OCI-LY1 (cell line): ENCODE measurements around the gene OSTN.

ENCODE experiments used
- H2AFZ ChIP-seq: fragments of 200-600 bp; sonication (generic), shearing (Covaris generic); 2 replicates; pipeline ENCODE4 v1.6.0; 2014; ENCODE audit warnings: antibody characterized with exemption, mild to moderate bottlenecking, low read length
- H3F3A ChIP-seq: fragments of 200-600 bp; sonication (generic), shearing (Covaris generic); 2 replicates; pipeline ENCODE4 v1.6.0; 2014; ENCODE audit warnings: mild to moderate bottlenecking, antibody characterized with exemption, low read length, moderate library complexity; ENCODE audit not compliant: insufficient read depth
- H3K27ac ChIP-seq: fragments of 200-600 bp; sonication (generic); 2 replicates; pipeline ENCODE4 v1.5.1; 2014; ENCODE audit warnings: low read length, mixed run types, mild to moderate bottlenecking, low read depth; ENCODE audit not compliant: poor library complexity, severe bottlenecking
- H3K27me3 ChIP-seq: fragments of 200-600 bp; sonication (generic); 2 replicates; pipeline ENCODE4 v1.6.0; 2014; ENCODE audit warnings: antibody characterized with exemption, mild to moderate bottlenecking, low read length, moderate library complexity; ENCODE audit not compliant: insufficient read depth
- H3K36me3 ChIP-seq: fragments of 200-600 bp; sonication (generic); 2 replicates; pipeline ENCODE4 v1.6.1; 2014; ENCODE audit warnings: mild to moderate bottlenecking, antibody characterized with exemption, low read length, moderate library complexity, mixed read lengths; ENCODE audit not compliant: insufficient read depth
- H3K4me1 ChIP-seq: fragments of 200-600 bp; sonication (generic); 2 replicates; pipeline ENCODE4 v1.5.1; 2014; ENCODE audit warnings: mild to moderate bottlenecking, low read length, moderate library complexity; ENCODE audit not compliant: insufficient read depth, severe bottlenecking
- H3K4me2 ChIP-seq: fragments of 200-600 bp; sonication (generic), shearing (Covaris generic); 2 replicates; pipeline ENCODE4 v1.6.1; 2014; ENCODE audit warnings: low read length
- H3K4me3 ChIP-seq: fragments of 200-600 bp; sonication (generic); 2 replicates; pipeline ENCODE4 v1.5.1; 2014; ENCODE audit warnings: low read length, low read depth, mild to moderate bottlenecking, mixed read lengths; ENCODE audit not compliant: poor library complexity, severe bottlenecking
- H3K79me2 ChIP-seq: fragments of 200-600 bp; shearing (Covaris generic); 2 replicates; pipeline ENCODE4 v1.6.1; 2016; ENCODE audit warnings: mixed run types, low read length, mixed read lengths; ENCODE audit not compliant: insufficient read depth
- H3K9ac ChIP-seq: fragments of 200-600 bp; sonication (generic), shearing (Covaris generic); 2 replicates; pipeline ENCODE4 v1.6.1; 2014; ENCODE audit warnings: mild to moderate bottlenecking, low read length, mixed read lengths
- H3K9me2 ChIP-seq: fragments of 200-600 bp; sonication (generic), shearing (Covaris generic); 2 replicates; pipeline ENCODE4 v1.6.1; 2014; ENCODE audit warnings: low read depth, mild to moderate bottlenecking, low read length, mixed read lengths
- H3K9me3 ChIP-seq: fragments of 200-600 bp; shearing (Covaris generic); 2 replicates; pipeline ENCODE4 v1.6.1; 2014; ENCODE audit warnings: low read length, mixed read lengths
- H4K20me1 ChIP-seq: fragments of 200-600 bp; sonication (generic), shearing (Covaris generic); 2 replicates; pipeline ENCODE4 v1.6.0; 2016; ENCODE audit warnings: mild to moderate bottlenecking, low read length; ENCODE audit not compliant: insufficient read depth
- EZH2 ChIP-seq: fragments of 200-600 bp; sonication (generic), shearing (Covaris generic); IDR thresholded peaks from 2 replicates; pipeline ENCODE4 v1.8.0; 2017; ENCODE audit warnings: borderline replicate concordance, mixed run types, mild to moderate bottlenecking, antibody characterized with exemption, low read length, moderate library complexity, mixed read lengths
- TF ChIP-seq, protein P1 (sequence below): fragments of 200-600 bp; sonication (generic), shearing (Covaris generic); IDR thresholded peaks from 2 replicates; pipeline ENCODE4 v1.5.1; 2017; ENCODE audit warnings: mild to moderate bottlenecking, antibody characterized with exemption, low read length, moderate library complexity, mixed read lengths

OSTN gene, protein sequence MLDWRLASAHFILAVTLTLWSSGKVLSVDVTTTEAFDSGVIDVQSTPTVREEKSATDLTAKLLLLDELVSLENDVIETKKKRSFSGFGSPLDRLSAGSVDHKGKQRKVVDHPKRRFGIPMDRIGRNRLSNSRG

DNA sequence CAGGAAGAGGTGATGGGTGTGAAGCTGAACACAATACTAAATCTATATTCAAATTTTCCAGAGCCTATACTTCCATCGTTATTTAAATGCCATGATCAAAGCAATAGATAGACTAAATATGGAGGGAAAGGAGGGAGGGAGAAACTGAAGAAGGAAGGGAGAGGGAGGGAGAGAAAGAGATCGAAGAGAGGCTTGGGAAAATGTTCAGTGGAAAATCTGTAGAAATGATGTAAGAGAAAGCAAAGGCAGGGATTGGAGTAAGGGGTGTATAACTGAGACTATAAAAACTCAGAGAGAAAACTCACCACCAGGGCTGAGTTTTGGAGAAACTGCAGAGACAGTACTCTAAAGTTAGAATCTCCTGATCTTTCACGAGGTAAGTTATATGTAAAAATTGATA lies at the start of gene OSTN:
Gene OSTN (plus strand): TSS at position 310 of the 400 bp plus-strand sequence. CDS start 13,292 bp downstream, outside the sequence.
- H3K4me1 ChIP-seq = no peaks in the 10 kb centered on the region
- TF ChIP-seq, protein P1, sequence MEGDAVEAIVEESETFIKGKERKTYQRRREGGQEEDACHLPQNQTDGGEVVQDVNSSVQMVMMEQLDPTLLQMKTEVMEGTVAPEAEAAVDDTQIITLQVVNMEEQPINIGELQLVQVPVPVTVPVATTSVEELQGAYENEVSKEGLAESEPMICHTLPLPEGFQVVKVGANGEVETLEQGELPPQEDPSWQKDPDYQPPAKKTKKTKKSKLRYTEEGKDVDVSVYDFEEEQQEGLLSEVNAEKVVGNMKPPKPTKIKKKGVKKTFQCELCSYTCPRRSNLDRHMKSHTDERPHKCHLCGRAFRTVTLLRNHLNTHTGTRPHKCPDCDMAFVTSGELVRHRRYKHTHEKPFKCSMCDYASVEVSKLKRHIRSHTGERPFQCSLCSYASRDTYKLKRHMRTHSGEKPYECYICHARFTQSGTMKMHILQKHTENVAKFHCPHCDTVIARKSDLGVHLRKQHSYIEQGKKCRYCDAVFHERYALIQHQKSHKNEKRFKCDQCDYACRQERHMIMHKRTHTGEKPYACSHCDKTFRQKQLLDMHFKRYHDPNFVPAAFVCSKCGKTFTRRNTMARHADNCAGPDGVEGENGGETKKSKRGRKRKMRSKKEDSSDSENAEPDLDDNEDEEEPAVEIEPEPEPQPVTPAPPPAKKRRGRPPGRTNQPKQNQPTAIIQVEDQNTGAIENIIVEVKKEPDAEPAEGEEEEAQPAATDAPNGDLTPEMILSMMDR = no peak
- no peak for TF ChIP-seq EZH2
- H3K4me2 ChIP-seq = no peak within 1 kb of the TSS
- no peaks in the 10 kb centered on the region for H3K9me3 ChIP-seq
- H3K9ac ChIP-seq = no peak within 1 kb of the TSS
- H3F3A ChIP-seq = no peaks in the 10 kb centered on the region
- no peaks in the 10 kb centered on the region for H4K20me1 ChIP-seq
- no peak within 1 kb of the TSS for H3K4me3 ChIP-seq
- no peaks in the 10 kb centered on the region for H3K79me2 ChIP-seq
- no peaks in the 10 kb centered on the region for H3K9me2 ChIP-seq
- no peaks in the 10 kb centered on the region for H3K27me3 ChIP-seq
- H2AFZ ChIP-seq = no peak within 1 kb of the TSS
- H3K27ac ChIP-seq = no peak within 1 kb of the TSS
- H3K36me3 ChIP-seq = no peaks in the 10 kb centered on the region

DNA sequence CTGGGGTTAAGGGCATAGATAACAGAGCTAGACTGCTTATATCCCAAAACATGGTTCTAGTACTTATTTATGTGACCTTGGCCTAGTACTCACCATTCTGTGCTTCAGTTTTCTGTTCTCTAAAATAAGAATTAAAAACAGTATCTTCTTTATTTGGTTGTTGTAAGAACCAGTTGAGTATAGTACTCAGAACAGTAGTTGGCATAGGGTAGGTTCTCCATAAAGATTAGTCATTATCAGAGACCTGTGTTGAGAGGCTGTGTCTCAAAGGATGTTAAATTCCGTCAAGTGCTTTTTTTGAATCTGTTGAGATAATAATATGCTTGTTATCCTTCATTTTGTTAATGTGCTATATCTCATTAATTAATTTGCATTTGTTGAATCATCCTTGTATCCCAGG lies 47.4 kb upstream of the OSTN start:
- H4K20me1 ChIP-seq = no peaks in the 10 kb centered on the region
- no peak overlapping the region for H3K4me2 ChIP-seq
- no peak overlapping the region for H3K27ac ChIP-seq
- TF ChIP-seq, protein P1 = no peak
- TF ChIP-seq EZH2 = no peak
- no peaks in the 10 kb centered on the region for H3K4me1 ChIP-seq
- H3K27me3 ChIP-seq = no peaks in the 10 kb centered on the region
- no peaks in the 10 kb centered on the region for H3K36me3 ChIP-seq
- H3K4me3 ChIP-seq = no peak overlapping the region
- no peak overlapping the region for H2AFZ ChIP-seq
- no peaks in the 10 kb centered on the region for H3F3A ChIP-seq
- no peaks in the 10 kb centered on the region for H3K79me2 ChIP-seq
- no peaks in the 10 kb centered on the region for H3K9me3 ChIP-seq
- no peak overlapping the region for H3K9ac ChIP-seq
- no peaks in the 10 kb centered on the region for H3K9me2 ChIP-seq

DNA sequence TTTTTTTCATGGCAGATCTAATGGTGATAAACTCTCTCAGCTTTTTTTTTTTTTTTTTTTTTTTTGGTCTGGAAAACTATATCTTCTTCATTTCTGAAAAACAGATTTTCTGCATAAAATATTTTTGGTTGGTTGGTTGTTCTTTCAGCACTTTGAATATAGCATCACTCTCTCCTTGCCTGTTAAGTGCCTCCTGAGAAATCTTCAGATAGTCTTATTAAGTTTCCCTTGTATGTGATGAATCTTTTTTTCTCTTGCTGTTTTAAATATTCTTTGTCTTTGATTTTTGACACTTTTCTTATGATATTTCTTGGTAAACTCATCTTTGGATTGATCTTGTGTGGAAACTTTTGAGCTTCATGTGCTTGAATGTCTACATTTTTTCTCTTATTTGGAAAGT lies 44.2 kb upstream of the OSTN start:
- no peaks in the 10 kb centered on the region for H3K79me2 ChIP-seq
- H3K27ac ChIP-seq = no peak overlapping the region
- H3K27me3 ChIP-seq = no peaks in the 10 kb centered on the region
- no peaks in the 10 kb centered on the region for H3K4me1 ChIP-seq
- no peak overlapping the region for H3K4me3 ChIP-seq
- H3K4me2 ChIP-seq = no peak overlapping the region
- TF ChIP-seq, protein P1 = no peak
- TF ChIP-seq EZH2 = no peak
- H3K9ac ChIP-seq = no peak overlapping the region
- no peaks in the 10 kb centered on the region for H4K20me1 ChIP-seq
- H3K9me2 ChIP-seq = no peaks in the 10 kb centered on the region
- no peaks in the 10 kb centered on the region for H3K9me3 ChIP-seq
- H2AFZ ChIP-seq = no peak overlapping the region
- no peaks in the 10 kb centered on the region for H3F3A ChIP-seq
- no peaks in the 10 kb centered on the region for H3K36me3 ChIP-seq
